GM04504 (cell line): Measurements from ENCODE around the gene CNOT3.
"Not testable (repeated sequence)": the region's sequence is repeated elsewhere in the genome, so short reads cannot be mapped to it uniquely, and the experiment has no call there.

Source experiments
- DNase-seq: peaks from one replicate; pipeline ENCODE4 v3.0.0-alpha.2; 2012; ENCODE audit warnings: low read depth

Gene CNOT3

DNA sequence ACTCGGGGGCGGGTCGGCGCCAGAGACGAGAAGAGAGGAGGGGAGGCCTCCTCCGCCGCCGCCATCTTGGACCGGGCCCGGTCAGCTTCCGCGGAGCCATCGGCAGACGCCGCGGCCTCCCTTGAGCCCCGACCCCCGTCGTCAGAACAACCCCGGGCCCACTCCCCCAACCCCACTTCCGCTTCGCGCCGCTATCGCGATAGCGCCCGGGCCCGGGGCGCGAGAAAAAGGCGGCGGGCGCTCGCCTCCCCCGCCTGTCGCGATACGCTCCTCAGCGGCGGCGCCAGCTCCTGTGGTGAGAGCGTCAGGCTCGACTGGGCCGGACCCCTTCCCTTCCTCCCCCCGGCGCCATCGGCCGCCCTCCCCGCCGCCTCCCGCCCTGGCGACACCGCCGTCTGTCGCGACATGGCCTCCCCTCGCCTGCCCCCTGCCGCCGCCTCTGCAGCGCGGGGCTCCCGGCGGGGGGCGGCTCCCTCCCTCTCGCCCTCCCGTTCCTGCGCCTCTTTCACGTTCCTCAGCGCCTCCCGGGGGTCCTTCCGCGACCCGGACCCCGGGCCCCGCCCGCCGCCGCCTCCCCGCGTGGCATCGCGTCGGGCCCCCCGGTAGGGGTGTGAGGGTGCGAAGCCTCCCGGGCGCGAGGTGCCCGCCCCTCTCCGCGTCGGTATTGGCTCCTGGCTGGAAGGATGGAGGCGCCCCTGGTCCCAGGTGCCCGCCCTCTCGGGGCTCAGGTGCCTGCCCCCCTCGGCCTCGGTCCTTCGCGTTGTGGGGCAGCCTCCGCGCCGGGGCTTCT, at the start of gene CNOT3:
Gene CNOT3, plus strand, starts transcription at position 64 of the 790 bp plus-strand sequence. CDS start 5,217 bp downstream, outside the sequence.
- DNase-seq: no peak

DNA sequence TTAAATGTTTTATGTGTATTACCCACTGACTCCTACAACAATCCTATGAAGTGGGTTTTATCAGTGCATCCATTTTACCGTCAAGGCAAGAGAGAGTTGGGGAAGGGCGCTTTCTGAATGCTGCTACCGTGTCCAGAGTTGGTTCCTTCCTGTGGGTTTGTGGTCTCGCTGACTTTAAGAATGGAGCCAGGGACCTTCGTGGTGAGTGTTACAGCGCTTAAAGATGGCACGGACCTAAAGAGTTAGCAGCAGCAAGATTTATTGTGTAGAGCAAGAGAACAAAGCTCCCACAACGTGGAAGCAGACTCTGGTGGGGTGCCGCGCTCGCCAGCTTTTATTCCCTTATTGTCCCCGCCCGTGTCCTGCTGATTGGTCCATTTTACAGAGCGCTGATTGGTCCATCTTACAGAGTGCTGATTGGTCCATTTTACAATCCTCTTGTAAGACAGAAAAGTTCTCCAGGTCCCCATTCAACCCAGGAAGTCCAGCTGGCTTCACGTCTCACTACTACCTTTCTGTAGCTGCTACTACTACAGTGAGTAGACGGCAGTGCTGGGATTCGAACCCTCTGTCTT, 43.0 kb upstream of the CNOT3 start:
- no peak for DNase-seq

GRCh38 chr19:54095136-54095858, 42.3 kb upstream of the CNOT3 start:
- no peak for DNase-seq

GRCh38 chr19:54095859-54096616, 41.5 kb upstream of the CNOT3 start:
- DNase-seq: peak; percentile 9

GRCh38 chr19:54096617-54097106, 40.9 kb upstream of the CNOT3 start:
- DNase-seq: peak; percentile 7

DNA sequence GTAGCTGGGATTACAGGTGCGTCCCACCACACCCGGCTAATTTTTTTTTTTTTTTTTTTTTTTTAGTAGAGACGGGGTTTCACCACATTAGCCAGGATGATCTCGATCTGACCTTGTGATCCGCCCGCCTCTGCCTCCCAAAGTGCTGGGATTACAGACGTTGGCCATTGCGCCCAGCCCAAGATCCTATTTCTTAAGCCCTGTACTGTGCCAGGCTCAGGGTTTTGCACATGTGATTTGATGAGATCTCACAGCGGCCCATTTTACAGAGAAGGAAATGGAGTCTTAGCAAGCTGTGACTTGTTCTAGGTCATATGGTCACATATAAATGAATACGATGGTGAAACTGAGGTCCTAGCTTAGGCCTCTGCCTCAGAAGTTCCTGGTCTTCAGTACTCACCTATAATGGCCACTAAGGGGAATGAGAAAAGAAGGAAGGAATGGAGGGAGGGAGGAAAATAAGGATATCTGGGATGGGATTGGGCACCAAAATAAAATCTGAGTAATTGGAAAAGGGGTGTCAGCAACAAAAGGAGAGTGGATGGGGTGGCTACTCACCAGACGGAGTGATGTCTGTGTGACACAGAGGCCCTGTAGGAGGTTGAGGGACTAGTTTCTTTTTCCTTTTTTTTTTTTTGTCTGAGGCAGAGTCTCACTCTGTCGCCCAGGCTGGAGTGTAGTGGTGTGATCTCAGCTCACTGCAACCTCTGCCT, 38.2 kb upstream of the CNOT3 start:
- no peak for DNase-seq

DNA sequence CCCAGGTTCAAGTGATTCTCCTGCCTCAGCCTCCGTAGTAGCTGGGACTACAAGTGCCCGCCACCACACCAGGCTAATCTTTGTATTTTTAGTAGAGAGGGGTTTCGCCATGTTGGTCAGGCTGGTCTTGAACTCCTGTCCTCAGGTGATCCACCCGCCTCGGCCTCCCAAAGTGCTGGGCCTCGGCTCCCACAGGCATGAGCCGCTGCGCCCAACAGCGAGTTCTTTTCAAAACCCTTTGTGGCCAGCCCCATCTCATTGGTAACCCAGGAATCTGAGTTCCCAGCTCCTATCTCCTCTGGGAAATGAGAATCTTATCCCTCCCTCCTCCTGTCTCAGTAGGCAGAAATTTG, 37.7 kb upstream of the CNOT3 start:
- not testable (repeated sequence) for DNase-seq

DNA sequence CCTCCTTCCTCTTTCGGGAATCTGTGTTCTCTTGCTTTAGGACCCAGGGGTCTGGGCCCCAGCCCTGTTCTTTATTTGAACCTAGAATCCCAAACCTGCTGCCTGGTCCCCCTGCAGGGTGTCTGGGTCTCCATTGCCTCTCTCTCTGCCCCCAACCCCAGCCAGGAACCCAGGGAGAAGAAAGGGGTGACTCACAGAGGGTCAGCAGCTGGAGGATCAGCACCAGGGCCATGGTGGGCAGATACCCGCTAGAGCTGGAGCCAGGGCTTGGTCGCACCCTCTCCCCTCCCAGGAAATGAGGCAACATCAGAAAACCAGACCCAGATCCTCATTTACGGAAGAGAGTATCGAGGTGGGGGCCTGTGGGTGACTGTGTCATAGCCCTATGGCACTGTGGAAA, 37.0 kb upstream of the CNOT3 start, which contains the start of gene OSCAR:
Gene OSCAR, minus strand, starts transcription at position 243 of the 400 bp plus-strand sequence. Its CDS starts 11 bp downstream, at position 232.
- DNase-seq: no peak

DNA sequence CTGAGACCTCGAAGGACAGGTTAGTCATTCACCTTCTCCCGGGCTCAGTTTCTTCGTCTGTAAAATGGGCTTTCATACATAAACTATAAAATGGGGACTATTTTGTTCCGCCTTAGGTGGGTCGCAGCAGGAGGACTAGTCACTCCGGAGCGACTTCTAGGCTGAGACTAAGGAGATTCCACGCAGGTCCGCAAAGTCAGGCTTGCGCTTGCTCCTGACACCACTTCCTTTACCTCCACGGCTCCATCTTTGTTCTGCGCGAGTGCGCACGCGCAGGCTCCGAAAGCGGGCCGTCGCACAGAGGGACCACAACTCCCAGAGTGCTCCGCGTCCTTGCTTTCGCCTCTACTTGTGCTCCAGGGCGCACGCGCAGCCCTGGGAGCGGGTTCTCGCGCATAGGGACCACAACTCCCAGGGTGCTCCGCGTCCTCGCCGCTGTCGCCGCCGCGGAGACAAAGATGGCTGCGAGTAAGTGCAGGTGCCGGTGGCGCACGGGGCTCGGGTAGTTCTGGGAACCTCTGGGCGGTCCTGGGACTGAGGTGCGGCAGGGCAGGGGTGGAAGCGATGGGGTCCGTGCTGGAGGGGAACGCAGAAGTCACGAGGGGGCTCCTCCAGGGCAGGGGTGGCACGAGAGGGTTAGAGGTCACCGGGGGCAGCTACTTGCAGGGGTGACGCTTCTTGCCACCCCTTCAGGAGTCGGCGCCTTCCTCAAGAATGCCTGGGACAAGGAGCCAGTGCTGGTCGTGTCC, 35.0 kb upstream of the CNOT3 start, which contains the start of gene NDUFA3:
Gene NDUFA3, plus strand, starts transcription at position 435 of the 749 bp plus-strand sequence. Its CDS starts 24 bp downstream, at position 459.
- DNase-seq: peak; percentile 98

DNA sequence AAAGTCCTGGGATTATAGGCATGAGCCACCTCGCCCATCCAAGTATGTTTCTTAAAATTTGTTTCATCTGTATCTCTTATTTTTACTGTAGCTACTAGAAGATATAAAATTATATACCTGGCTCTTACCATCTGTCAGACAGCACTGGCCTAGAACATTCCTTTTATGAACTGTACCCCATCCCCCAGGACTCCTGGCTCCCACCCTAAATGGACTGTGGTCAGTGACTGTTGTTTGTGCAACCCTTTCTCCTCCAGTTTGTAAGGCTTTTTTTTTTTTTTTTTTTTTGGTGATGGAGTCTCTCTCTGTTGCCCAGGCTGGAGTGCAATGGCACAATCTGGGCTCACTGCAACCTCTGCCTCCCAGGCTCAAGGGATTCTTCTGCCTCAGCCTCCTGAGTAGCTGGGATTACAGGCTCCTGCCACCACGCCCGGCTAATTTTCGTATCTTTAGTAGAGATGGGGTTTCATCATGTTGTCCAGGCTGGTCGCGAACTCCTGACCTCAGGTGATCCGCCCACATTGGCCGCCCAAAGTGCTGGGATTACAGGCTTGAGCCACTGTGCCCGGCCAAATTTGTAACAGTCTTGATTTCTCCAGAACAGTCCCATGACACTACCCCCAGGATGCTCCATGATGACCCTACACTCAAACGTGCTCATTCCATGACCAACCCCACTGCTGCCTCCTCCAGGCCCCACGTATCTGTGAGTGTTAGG, 32.4 kb upstream of the CNOT3 start:
- DNase-seq: no peak

DNA sequence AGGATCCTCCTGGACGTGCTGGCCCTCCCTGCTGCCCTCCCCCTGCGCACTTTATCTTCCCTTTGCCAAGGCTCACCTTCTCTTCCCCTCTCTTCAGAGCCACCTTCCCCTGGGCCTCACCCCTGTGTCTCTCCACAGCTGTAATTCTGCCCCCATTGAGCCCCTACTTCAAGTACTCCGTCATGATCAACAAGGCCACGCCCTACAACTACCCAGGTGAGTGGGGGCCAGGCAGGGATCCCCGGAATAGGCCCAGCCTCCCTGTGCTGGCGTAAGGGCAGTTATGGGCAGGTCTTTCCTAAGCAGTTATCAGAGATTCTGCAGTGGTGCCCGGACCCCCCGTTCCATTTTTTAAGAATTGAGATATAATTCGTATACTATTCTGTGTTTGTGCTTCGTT, 31.8 kb upstream of the CNOT3 start:
- no peak for DNase-seq

GRCh38 chr19:54106716-54107115, 30.8 kb upstream of the CNOT3 start:
- DNase-seq: no peak

DNA sequence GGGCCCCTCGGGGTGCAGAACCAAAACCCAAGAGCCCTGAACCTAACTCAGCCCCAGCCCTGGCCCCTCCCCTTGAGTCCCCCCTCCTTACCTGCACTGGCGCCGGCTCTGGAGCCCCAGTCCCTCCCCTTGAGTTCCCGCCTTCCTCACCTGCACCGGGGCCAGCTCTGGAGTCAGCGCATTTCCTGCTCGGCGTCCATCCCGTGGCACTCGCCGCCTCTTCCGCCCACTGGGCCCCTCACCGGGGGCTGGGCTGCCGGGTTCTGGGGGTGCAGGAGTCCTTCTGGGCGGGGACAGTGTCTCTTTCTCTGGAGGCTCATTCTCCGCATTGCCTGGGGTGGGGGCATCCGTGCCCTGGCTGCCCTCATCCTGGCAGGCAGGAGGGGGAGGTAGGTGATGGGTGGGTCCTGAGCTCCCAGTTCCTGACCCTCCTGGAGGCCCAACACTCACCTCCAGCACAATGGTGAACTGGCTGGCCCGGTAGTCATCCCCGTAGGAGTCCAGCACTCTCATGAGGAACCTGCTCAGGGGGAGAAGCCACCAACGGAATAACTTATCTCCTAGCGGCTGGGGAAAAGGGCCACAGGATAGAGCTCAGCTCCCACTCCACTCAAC, 29.6 kb upstream of the CNOT3 start:
- no peak for DNase-seq

- no peak for DNase-seq
Observed at GRCh38 chr19:54108496-54108895, 29.1 kb upstream of the CNOT3 start.

- DNase-seq: no peak
Observed at GRCh38 chr19:54109651-54110050, 27.9 kb upstream of the CNOT3 start.

DNA sequence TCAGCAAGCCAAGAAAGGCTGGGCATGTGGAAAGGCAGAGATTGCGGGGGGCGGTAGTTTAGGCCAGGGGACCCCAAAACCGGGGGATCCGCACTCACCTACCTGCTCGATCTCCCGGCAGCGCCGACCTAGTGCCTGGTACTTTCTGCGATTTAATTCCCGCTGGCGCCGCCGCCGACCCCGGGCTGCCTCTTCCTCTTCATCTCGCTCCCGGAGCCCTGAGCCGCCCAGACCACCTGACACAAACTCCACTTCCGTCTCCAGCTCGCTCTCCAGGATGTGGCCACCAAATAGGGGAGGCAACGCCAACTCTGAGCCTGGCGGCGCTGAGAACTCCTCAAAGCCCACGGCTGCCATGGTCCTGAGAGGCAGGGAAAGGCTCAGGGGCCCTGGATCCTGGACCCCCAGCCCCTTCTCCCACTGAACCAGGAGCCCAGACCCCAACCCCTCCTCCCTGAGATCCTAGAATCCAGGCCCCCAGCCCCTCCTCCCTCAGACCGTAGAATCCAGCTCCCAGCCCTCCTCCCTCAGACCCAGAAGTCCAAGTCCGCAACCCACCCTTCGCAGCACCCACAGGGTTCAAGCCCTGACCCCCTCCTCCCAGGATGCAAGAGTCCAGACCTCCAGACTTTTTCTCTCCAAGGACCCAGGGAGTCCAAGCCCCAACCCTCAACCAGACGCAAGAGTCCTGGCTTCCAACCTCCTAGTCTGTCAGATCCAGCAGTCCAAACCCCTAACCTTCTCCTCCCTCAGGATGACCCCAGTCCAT, 23.0 kb upstream of the CNOT3 start:
- no peak for DNase-seq

GRCh38 chr19:54115109-54116063, 22.2 kb upstream of the CNOT3 start, which contains the start of the genes PRPF31 and TFPT:
TSS of gene PRPF31 (plus strand) at chr19:54115754. CDS start at chr19:54118279, 2,525 bp downstream.
TSS of gene TFPT (minus strand) at chr19:54115657. CDS start at chr19:54115269, 388 bp downstream.
- DNase-seq: peak; percentile 96
